KMS-11 (cell line): ENCODE measurements around the gene ZNF213.
"Not testable (repeated sequence)": the region's sequence is repeated elsewhere in the genome, so short reads cannot be mapped to it uniquely, and the experiment has no call there.

Source experiments
- H2AFZ ChIP-seq: fragments of 200-600 bp; sonication (generic); 2 replicates; pipeline ENCODE4 v1.6.1; 2016; ENCODE audit warnings: antibody characterized with exemption, mixed run types, low read depth
- H3K27ac ChIP-seq: fragments of 200-600 bp; sonication (generic); 2 replicates; pipeline ENCODE4 v1.6.1; 2016; ENCODE audit warnings: mild to moderate bottlenecking, mixed run types
- H3K27me3 ChIP-seq: fragments of 200-600 bp; sonication (generic); 2 replicates; pipeline ENCODE4 v1.6.1; 2017; ENCODE audit warnings: mild to moderate bottlenecking, low read depth, mixed run types, moderate library complexity; ENCODE audit not compliant: insufficient read depth
- H3K36me3 ChIP-seq: fragments of 200-600 bp; sonication (generic); 2 replicates; pipeline ENCODE4 v1.6.1; 2017; ENCODE audit warnings: mild to moderate bottlenecking, mixed run types; ENCODE audit not compliant: insufficient read depth
- H3K4me1 ChIP-seq: fragments of 200-600 bp; sonication (generic); 2 replicates; pipeline ENCODE4 v1.6.1; 2016; ENCODE audit warnings: mild to moderate bottlenecking, low read depth, mixed run types; ENCODE audit not compliant: poor library complexity, severe bottlenecking
- H3K4me2 ChIP-seq: fragments of 200-600 bp; sonication (generic); 2 replicates; pipeline ENCODE4 v1.7.0; 2016; ENCODE audit warnings: mild to moderate bottlenecking, mixed run types
- H3K4me3 ChIP-seq: fragments of 200-600 bp; sonication (generic); IDR thresholded peaks from 2 replicates; pipeline ENCODE4 v1.6.1; 2017; ENCODE audit warnings: low read depth, low read length, mixed read lengths; ENCODE audit not compliant: insufficient read depth
- H3K79me2 ChIP-seq: fragments of 200-600 bp; sonication (generic); 2 replicates; pipeline ENCODE4 v1.6.1; 2016; ENCODE audit warnings: low read depth, mixed run types; ENCODE audit not compliant: insufficient read depth
- H3K9ac ChIP-seq: fragments of 200-600 bp; sonication (generic); 2 replicates; pipeline ENCODE4 v1.6.1; 2016; ENCODE audit warnings: mild to moderate bottlenecking, mixed run types
- H4K20me1 ChIP-seq: fragments of 200-600 bp; sonication (generic); 2 replicates; pipeline ENCODE4 v1.6.1; 2016; ENCODE audit warnings: mild to moderate bottlenecking, mixed run types; ENCODE audit not compliant: insufficient read depth
- CTCF ChIP-seq: fragments of 200-600 bp; sonication (generic); conservative IDR thresholded peaks from 2 replicates; pipeline ENCODE4 v1.6.1; 2017; ENCODE audit warnings: low read depth, mild to moderate bottlenecking, antibody characterized with exemption, low read length, moderate library complexity, mixed read lengths

The ZNF213 gene

GRCh38 chr16:3179651-3180050, 44.8 kb downstream of the ZNF213 start:
- no peak overlapping the region for H3K27ac ChIP-seq
- no peak overlapping the region for H3K4me3 ChIP-seq
- H4K20me1 ChIP-seq, result no peaks in the 10 kb centered on the region
- H3K79me2 ChIP-seq, result no peaks in the 10 kb centered on the region
- H3K9ac ChIP-seq, result no peak overlapping the region
- no peak for TF ChIP-seq CTCF
- H3K4me1 ChIP-seq, result peaks cover 6% of the 10 kb centered on the region
- H2AFZ ChIP-seq, result no peak overlapping the region
- H3K4me2 ChIP-seq, result no peak overlapping the region
- H3K27me3 ChIP-seq, result peaks cover 35% of the 10 kb centered on the region; the same call in 1 of the 2 replicates
- no peaks in the 10 kb centered on the region for H3K36me3 ChIP-seq

- H2AFZ ChIP-seq, result no peak overlapping the region
- no peaks in the 10 kb centered on the region for H3K79me2 ChIP-seq
- no peak overlapping the region for H3K4me3 ChIP-seq
- peaks cover 35% of the 10 kb centered on the region; the same call in 1 of the 2 replicates for H3K27me3 ChIP-seq
- H3K36me3 ChIP-seq, result no peaks in the 10 kb centered on the region
- H4K20me1 ChIP-seq, result no peaks in the 10 kb centered on the region
- TF ChIP-seq CTCF, result no peak
- no peak overlapping the region for H3K4me2 ChIP-seq
- H3K9ac ChIP-seq, result no peak overlapping the region
- H3K4me1 ChIP-seq, result peaks cover 8% of the 10 kb centered on the region
- H3K27ac ChIP-seq, result no peak overlapping the region
Observed at GRCh38 chr16:3180445-3180878, 45.6 kb downstream of the ZNF213 start.

- not testable (repeated sequence) for H3K4me3 ChIP-seq, H3K36me3 ChIP-seq, H3K9ac ChIP-seq, H2AFZ ChIP-seq, H4K20me1 ChIP-seq, H3K79me2 ChIP-seq, H3K4me2 ChIP-seq, H3K27ac ChIP-seq
- Histone ChIP-seq H3K27me3 (peaks cover 31% of the 10 kb centered on the region; the same call in 1 of the 2 replicates), H3K4me1 (peaks cover 20% of the 10 kb centered on the region)
Observed at GRCh38 chr16:3182293-3182607, 47.4 kb downstream of the ZNF213 start.

DNA sequence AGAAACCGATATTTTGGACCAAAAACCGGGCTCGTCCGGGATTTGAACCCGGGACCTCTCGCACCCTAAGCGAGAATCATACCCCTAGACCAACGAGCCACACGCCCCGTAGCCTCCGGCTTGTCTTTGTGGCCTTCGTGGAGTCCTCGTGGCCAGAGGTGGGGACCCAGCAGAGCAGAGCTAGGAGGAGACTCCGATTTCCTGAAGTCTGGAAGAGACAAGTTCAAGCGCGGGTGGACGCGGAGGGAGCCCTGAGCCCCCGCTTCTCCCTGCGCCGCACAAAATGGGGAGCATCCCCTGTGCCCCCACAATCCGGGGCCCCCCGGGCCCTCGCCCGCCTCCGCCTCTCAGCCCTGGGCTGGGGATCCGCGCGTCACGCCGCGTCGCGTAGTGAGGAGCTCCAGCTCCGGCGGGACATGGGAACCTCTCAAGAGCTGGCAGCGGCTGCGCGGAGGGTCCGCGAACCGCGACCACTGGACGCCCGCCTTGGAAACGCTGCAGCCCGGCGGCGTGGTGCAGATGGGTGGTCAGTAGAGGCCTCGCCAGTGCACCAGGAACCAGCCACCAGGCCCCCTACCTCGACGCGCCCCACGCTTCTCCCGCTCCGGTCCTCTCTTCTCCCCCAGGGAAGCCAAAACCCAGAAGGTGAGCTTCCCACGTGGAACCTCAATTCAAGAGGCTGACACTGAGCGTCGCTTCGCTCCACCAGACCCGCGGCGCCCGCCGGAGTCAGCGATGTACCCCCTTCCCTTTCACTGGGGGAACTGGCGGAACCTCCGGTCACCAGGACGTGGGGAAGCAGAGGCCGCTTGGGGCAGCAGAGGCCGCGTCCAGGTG, 48.0 kb downstream of the ZNF213 start:
- Histone ChIP-seq H2AFZ (peak overlapping the region; percentile 51), H3K4me3 (no peak overlapping the region), H4K20me1 (no peaks in the 10 kb centered on the region), H3K4me2 (peak overlapping the region; percentile 37), H3K9ac (peak overlapping the region; percentile 28; the same call in 1 of the 2 replicates), H3K79me2 (no peaks in the 10 kb centered on the region), H3K27ac (no peak overlapping the region), H3K27me3 (peaks cover 25% of the 10 kb centered on the region; the same call in 1 of the 2 replicates), H3K4me1 (peaks cover 25% of the 10 kb centered on the region), H3K36me3 (no peaks in the 10 kb centered on the region)
- TF ChIP-seq CTCF, result no peak
